ENCODE data around the gene TMPRSS11D. TPM values are rescaled to one million over a fixed set of nuclear protein-coding genes. Genes with fewer than 3 reads are reported as not detected.

Gene TMPRSS11D, protein sequence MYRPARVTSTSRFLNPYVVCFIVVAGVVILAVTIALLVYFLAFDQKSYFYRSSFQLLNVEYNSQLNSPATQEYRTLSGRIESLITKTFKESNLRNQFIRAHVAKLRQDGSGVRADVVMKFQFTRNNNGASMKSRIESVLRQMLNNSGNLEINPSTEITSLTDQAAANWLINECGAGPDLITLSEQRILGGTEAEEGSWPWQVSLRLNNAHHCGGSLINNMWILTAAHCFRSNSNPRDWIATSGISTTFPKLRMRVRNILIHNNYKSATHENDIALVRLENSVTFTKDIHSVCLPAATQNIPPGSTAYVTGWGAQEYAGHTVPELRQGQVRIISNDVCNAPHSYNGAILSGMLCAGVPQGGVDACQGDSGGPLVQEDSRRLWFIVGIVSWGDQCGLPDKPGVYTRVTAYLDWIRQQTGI
- not detected in 2 replicates for total RNA-seq (2012; rRNA removed)
- not detected in 2 replicates for polyA plus RNA-seq (2012; rRNA removed)
- not detected in 2 replicates for polyA plus RNA-seq (2012; cell fraction: cytosol; rRNA removed)
- not detected in 2 replicates for polyA plus RNA-seq (2012; cell fraction: nucleus; rRNA removed; ENCODE audit: low replicate concordance)
- percentile 2 among the genes with signal in this experiment for Bru-seq, nascent RNA
- not detected for BruChase-seq, experiment 1, labeled RNA remaining after a 6-hour chase
- not detected for BruChase-seq, experiment 2, labeled RNA remaining after a 2-hour chase
- long read RNA-seq: 0 reads

- H3K27ac ChIP-seq (ENCODE audit: insufficient read depth, low read length): no peak within 1 kb of the TSS
- dilution Hi-C loops (cut with HindIII; ENCODE audit: low sequenced_read_pairs, unreplicated experiment): no loop called here
- TF ChIP-seq RAD21 (IDR thresholded peaks at IDR 0.05; ENCODE audit: low read length) (no peak), POLR2A (IDR thresholded peaks at IDR 0.05; ENCODE audit: low read depth, low read length) (no peak), CHD1 (IDR thresholded peaks at IDR 0.05; ENCODE audit: low read depth, low read length) (no peak), BHLHE40 (IDR thresholded peaks at IDR 0.05; ENCODE audit: low read depth, low read length) (no peak), CEBPB (IDR thresholded peaks at IDR 0.05; ENCODE audit: low read depth, low read length) (no peak), MAZ (IDR thresholded peaks at IDR 0.05; ENCODE audit: borderline replicate concordance, low read depth, low read length) (no peak), FOS (IDR thresholded peaks at IDR 0.05; ENCODE audit: low read depth, low read length) (no peak), RCOR1 (IDR thresholded peaks at IDR 0.05; ENCODE audit: insufficient replicate concordance, low read length) (no peak), MAFK (IDR thresholded peaks at IDR 0.05; ENCODE audit: low read depth, low read length) (no peak), NFE2L2 (IDR thresholded peaks at IDR 0.05; ENCODE audit: low read depth, low read length) (no peak), MXI1 (IDR thresholded peaks at IDR 0.05; ENCODE audit: borderline replicate concordance, low read depth, low read length) (no peak), RFX5 (IDR thresholded peaks at IDR 0.05; ENCODE audit: low read depth, low read length) (no peak), SMC3 (IDR thresholded peaks at IDR 0.05; ENCODE audit: low read depth, low read length) (no peak)
- TF ChIP-seq, protein P1, sequence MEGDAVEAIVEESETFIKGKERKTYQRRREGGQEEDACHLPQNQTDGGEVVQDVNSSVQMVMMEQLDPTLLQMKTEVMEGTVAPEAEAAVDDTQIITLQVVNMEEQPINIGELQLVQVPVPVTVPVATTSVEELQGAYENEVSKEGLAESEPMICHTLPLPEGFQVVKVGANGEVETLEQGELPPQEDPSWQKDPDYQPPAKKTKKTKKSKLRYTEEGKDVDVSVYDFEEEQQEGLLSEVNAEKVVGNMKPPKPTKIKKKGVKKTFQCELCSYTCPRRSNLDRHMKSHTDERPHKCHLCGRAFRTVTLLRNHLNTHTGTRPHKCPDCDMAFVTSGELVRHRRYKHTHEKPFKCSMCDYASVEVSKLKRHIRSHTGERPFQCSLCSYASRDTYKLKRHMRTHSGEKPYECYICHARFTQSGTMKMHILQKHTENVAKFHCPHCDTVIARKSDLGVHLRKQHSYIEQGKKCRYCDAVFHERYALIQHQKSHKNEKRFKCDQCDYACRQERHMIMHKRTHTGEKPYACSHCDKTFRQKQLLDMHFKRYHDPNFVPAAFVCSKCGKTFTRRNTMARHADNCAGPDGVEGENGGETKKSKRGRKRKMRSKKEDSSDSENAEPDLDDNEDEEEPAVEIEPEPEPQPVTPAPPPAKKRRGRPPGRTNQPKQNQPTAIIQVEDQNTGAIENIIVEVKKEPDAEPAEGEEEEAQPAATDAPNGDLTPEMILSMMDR (conservative IDR thresholded peaks at IDR 0.05; ENCODE audit: low read depth, low read length): no peak
- TF ChIP-seq, protein P2, sequence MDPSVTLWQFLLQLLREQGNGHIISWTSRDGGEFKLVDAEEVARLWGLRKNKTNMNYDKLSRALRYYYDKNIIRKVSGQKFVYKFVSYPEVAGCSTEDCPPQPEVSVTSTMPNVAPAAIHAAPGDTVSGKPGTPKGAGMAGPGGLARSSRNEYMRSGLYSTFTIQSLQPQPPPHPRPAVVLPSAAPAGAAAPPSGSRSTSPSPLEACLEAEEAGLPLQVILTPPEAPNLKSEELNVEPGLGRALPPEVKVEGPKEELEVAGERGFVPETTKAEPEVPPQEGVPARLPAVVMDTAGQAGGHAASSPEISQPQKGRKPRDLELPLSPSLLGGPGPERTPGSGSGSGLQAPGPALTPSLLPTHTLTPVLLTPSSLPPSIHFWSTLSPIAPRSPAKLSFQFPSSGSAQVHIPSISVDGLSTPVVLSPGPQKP (IDR thresholded peaks at IDR 0.05; ENCODE audit: borderline replicate concordance, low read depth, low read length): no peak
Measured at GRCh38 chr4:67883902-67884301, at the start of gene TMPRSS11D. TMPRSS11D (minus strand) TSS chr4:67884002; CDS start chr4:67883933, 69 bp downstream.

More at GRCh38 chr4:67883902-67884301, at the start of gene TMPRSS11D:
- Histone ChIP-seq H4K5ac (ENCODE audit: low read depth, low read length) (peak within 1 kb of the TSS; percentile 57; the same call in 1 of the 2 replicates), H2BK15ac (ENCODE audit: low read depth, low read length) (peak within 1 kb of the TSS; percentile 95), H3K4me1 (ENCODE audit: control insufficient read depth, insufficient read depth, low read length) (peaks cover 2% of the 10 kb centered on the region; the same call in 1 of the 2 replicates), H2BK20ac (ENCODE audit: low read depth, low read length) (peak within 1 kb of the TSS; percentile 98), H3K79me1 (ENCODE audit: low read depth in 1 of 2, low read length in 2 of 2) (no peaks in the 10 kb centered on the region), H2BK5ac (ENCODE audit: low read depth, low read length, poor library complexity, severe bottlenecking) (peak within 1 kb of the TSS; percentile 97), H3K4me2 (ENCODE audit: low read depth, low read length) (no peak within 1 kb of the TSS), H2AK9ac (replicated peaks; ENCODE audit: low read depth, low read length, poor library complexity) (no peak within 1 kb of the TSS), H3K27me3 (ENCODE audit: control insufficient read depth, insufficient read depth, low read length) (no peaks in the 10 kb centered on the region), H4K8ac (ENCODE audit: low read depth in 2 of 2, low read length in 2 of 2) (peak within 1 kb of the TSS; percentile 43 to 74; a peak in 2 of 4 replicates), H2BK120ac (ENCODE audit: low read depth, low read length) (peak within 1 kb of the TSS; percentile 86), H4K91ac (ENCODE audit: insufficient read depth, low read depth, low read length) (no peak within 1 kb of the TSS), H3K18ac (ENCODE audit: low read depth, low read length) (peak within 1 kb of the TSS; percentile 86; the same call in 1 of the 2 replicates), H3K23ac (ENCODE audit: low read depth, low read length) (no peak within 1 kb of the TSS), H3K9ac (ENCODE audit: low read depth, low read length) (no peak within 1 kb of the TSS), H4K20me1 (ENCODE audit: insufficient read depth, low read length) (no peaks in the 10 kb centered on the region), H3K4ac (ENCODE audit: low read depth, low read length) (peak within 1 kb of the TSS; percentile 49; the same call in 1 of the 2 replicates), H3K4me3 (ENCODE audit: insufficient read depth, low read depth, low read length) (no peak within 1 kb of the TSS), H3K56ac (ENCODE audit: extremely low read depth, insufficient read depth, low read length) (no peak within 1 kb of the TSS; the same call in 1 of the 2 replicates), H2AFZ (replicated peaks; ENCODE audit: low read length, poor library complexity) (no peak within 1 kb of the TSS), H3K14ac (replicated peaks; ENCODE audit: low read depth, low read length) (0 out of 2 replicates have a peak within 1 kb of the TSS, but pooled peaks have one; percentile 68), H3K36me3 (ENCODE audit: control insufficient read depth, insufficient read depth, low read length) (no peaks in the 10 kb centered on the region), H3K9me1 (ENCODE audit: insufficient read depth, low read length) (no peaks in the 10 kb centered on the region), H2AK5ac (ENCODE audit: low read depth, low read length) (peak within 1 kb of the TSS; percentile 59), H3K9me3 (ENCODE audit: control insufficient read depth, insufficient read depth, low read length) (no peaks in the 10 kb centered on the region)
- BruUV-seq (replicated peaks): no TSS peak
- intact Hi-C loops (cut with micrococcal nuclease): no loop called here
- CTCF ChIA-PET: no interaction called here
- in situ Hi-C loops (cut with MboI; ENCODE audit: low sequenced_read_pairs): no loop called here
- ATAC-seq (ENCODE audit: low read depth) (no peak), DNase-seq (no peak)
- no CpG with 5 or more reads among the region's 1 CpG for WGBS, 2 experiments (ENCODE audit: extremely low coverage in 2 of 2, insufficient read length in 1 of 2)
- POLR2A ChIA-PET (ENCODE audit: unreplicated experiment): no interaction called here
